GM18502 (cell line): ENCODE measurements around the gene MAT1A.

ENCODE experiments used
- ATAC-seq: cut with Tn5 transposase; IDR thresholded peaks from one replicate; pipeline ENCODE4 v1.9.1; 2021; ENCODE audit warnings: mild to moderate bottlenecking; ENCODE audit not compliant: unreplicated experiment, poor library complexity

Gene MAT1A

DNA sequence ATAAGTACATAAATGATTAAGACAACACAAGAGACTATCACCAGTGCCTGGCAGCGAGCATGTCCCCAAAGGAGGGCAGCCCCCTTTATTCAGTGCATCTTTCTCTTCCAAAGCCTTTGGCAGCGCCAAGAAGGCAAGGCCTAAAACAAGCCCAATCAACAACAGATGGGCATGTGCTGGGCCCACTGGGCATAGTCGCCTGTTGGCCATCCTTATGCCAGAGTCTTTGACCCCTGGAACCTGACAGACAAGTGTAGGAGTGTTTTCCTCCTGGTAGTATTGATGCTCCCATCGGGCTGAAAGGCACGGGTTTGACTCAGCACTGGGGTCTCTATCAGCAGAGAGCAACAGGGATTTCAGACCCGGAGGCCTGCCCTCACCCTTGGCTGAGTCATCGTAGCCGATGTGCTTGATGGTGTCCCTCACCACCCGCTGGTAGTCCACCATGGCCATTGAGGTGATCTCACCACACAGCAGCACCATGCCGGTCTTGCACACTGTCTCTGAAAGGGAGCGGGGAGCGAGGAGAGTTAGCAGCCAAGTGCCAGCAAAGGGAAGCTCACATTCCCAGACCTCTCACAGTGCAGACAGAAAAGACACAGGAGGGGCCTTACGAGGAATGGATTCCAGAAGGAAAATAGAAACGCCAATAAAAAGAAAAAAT lies 5.8 kb downstream of the MAT1A start:
- ATAC-seq, result no peak

- no peak for ATAC-seq
Observed at GRCh38 chr10:80283119-80283518, 6.3 kb downstream of the MAT1A start.

DNA sequence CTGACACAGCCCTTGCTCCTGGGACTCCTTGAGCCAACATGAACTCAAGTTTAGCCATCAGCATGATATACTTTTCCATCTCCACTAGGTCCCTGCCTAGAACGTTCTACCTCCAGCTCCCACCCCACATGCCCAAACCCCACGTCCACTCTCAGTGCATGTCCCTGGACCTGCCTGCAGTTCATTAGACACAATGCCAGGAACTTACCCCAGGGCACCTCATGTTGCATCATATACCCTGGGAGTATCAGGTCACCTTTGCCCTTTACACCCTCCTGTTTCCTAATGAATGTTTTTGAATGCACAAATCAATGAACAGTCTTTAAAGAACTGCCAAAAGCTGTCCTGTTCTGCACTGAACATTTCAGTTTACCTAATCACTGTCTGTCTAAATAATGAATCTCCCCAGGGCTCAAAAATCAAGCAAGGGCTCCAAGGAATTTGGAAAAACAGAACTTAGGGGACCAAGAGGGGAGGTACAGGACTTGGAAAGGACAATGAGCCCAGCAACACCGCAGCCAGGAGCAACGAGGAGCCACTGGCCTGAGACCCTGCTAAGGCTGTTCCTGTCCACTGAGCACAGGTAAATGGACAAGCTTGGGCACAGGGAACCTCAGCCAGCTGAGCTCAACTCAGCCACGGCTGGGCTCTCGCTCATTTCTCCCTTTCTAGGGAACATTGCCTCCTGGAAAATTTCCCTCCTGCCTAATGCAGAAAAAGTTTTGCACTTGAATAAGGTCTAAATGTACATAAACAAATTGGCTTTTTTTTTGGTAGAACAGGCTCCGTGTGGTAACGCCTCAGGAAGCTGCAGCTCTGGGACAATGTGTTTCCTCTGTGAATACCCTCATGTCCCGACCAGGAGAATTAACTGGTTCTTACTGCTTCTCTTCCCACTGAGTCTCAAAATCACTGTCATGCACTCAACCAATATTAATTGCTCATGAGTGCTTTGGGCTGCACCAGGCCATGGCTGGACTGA lies 7.4 kb downstream of the MAT1A start:
- ATAC-seq, result no peak

GRCh38 chr10:80281292-80281691 lies 8.2 kb downstream of the MAT1A start:
- peak; percentile 58 for ATAC-seq

- no peak for ATAC-seq
Observed at GRCh38 chr10:80280071-80280800, 9.2 kb downstream of the MAT1A start.

GRCh38 chr10:80279146-80279545 lies 10.3 kb downstream of the MAT1A start:
- ATAC-seq, result no peak

DNA sequence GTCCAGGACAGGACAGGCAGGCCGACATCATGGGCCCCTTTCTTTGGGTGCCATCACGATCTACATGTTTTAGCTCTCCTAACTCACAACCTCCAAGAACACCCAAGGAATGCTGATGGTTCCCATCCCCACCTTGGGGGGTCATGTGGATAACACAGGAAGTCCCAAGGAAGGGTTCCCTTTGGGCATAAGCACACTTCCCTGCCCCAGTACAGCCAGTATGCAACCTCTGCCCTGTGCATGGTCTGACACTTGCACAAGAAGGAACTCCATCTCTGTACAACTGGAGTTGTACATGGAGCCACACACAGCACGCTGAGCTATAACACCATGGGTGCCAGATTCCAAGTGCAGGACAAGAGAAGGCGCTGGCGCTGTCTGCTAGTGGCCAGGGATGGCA lies 11.0 kb downstream of the MAT1A start:
- ATAC-seq, result no peak

GRCh38 chr10:80277567-80278250 lies 11.7 kb downstream of the MAT1A start:
- ATAC-seq, result no peak

DNA sequence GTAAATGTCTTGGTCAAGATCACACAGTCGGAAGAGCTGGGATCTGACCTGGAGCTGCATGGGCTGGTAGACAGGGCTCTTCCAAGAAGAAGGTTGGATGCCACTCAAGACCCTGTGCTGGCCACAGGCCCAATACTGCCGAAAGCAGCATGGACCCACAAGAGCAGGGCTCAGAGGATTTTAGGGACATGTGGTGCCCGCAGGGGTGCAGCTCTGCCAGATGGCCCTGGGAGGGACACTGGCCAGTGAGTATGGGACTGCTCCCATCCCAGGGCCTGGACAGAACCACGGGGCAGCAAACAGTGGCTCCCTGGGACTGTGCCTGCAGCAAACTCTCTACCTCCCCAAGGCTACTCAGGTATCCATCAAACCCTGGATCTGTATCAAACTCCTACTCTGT lies 12.4 kb downstream of the MAT1A start:
- ATAC-seq, result no peak

DNA sequence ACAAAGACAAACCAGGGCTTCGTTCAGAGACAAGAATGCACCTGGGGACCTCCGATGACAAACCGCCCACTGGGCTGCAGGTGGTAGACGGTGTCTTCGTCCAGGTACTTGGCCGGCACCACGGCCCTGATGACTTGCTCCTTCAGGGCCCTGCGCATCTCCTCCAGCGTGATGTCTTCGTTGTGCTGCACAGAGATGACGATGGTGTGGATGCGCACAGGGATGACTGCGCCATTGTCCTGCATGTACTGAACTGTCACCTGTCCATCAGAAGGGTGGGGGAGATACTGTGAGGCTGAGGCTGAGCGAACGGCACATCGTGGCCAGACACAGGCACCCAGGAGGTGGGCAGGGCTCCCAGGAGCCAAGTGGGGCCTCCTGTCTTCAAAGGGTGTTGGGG lies 13.1 kb downstream of the MAT1A start:
- no peak for ATAC-seq

- no peak for ATAC-seq
Observed at GRCh38 chr10:80275756-80276155, 13.7 kb downstream of the MAT1A start.

DNA sequence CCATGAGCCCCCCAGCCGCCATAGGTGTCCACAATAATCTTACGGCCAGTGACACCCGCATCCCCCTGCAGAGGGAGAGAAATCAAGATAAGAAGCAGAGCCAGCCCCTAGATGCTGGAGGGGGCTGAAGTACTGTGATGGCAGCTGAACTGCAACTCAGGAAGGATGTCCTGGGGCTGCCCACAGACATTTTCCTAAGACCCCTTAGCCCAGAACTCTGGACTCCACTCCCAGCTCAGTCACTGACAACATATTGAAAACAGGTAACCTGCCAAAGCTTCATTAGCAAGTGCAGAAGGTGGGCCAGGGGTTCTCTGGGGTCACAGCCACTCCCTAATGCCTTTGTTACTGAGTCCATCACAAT lies 14.3 kb downstream of the MAT1A start:
- ATAC-seq, result no peak

- no peak for ATAC-seq
Observed at GRCh38 chr10:80274396-80275134, 14.9 kb downstream of the MAT1A start.

- ATAC-seq, result no peak
Observed at GRCh38 chr10:80273523-80274170, 15.8 kb downstream of the MAT1A start.

GRCh38 chr10:80272793-80273522 lies 16.5 kb downstream of the MAT1A start:
- ATAC-seq, result no peak

DNA sequence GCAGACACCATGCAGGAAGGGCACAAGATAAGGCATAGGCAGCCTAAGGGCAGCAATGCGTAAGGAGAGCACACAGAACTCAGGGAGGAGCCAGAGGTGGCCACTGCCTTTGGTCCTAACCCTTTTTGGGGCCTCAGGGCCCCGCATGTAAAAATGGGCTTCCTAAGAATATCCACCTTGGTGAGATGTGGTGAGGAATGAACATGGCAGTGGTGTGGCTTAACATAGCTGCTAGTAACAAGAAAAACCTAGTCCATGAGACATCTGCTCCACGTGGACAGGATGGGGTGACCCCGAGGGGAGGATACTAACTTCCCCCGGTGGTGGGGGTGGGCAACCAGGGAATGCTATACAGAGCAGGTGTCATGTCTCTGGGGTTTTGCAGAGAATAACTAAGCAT lies 18.0 kb downstream of the MAT1A start:
- no peak for ATAC-seq

DNA sequence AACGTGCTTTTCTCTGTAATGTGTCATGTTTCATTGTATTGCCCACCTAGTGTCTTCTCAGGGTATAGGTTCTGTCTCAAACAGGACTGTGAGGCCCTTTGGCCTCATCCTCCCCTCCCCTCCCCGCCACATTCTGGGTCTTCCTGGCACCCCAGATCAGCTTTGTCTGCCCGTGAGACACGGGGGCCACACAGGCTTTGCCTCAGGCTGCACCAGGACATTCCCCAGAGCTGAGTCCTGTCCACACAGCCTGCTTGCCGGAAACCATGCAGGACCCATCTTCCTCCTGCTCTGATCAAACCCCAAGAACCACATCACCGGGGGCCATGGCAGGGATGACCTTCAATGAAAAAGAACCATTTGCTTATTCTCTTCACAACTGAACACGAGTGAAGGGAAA lies 18.6 kb downstream of the MAT1A start:
- ATAC-seq, result no peak

GRCh38 chr10:80268938-80269588 lies 20.4 kb downstream of the MAT1A start:
- ATAC-seq, result no peak
